Suppressor macrophage treated with lipopolysaccharide for 1 hour (primary cell): Measurements from ENCODE around the gene CFAP210.

ENCODE experiments used
- DNase-seq, 3 donors: peaks; one replicate each; pipeline ENCODE4 v3.0.0-alpha.2; 2020 to 2022

CFAP210 gene

DNA sequence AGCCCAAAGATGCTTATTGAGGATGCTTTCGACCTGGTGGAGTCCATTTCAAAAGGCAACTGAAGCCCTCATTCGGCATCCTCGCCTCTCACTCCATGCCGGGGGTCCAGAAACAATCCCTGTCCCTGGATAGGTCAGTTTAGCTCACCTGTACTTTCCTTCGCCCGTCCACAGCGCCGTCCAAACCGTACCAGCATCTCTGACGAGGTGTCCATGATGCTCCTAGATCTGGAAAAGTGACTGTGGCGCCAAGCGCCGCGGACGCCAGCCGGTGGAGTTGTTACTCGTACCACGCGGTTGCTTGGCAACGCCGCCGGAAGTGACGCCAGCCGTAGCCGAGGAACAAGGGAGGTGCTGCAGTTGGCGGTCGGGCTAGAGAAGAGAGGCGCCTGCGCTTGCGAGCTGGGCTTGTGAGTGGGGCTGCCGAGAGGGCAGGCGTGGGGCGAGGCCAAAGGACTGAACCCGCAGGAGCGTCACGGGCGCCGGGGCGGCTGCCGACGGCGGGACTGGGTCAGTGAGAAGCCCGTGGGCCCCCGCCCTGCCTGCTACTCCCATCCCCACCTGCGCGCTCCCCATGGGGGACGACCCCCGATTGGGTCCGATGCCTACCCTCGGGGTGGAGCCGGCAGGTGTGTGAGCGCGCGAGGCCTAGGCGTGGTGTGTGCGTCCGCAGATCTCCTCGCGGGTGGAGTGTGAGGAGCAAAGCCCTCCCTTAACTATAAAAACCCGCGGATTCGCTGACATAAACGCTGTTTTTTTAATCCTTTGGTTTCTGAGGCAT, at the start of gene CFAP210, which contains the start of gene PHOSPHO2:
Gene CFAP210, minus strand, starts transcription at position 293 of the 781 bp plus-strand sequence. Its CDS starts 78 bp downstream, at position 215.
Gene PHOSPHO2, plus strand, starts transcription at position 357 of the 781 bp plus-strand sequence. CDS start 6,503 bp downstream, outside the sequence.
- peak; percentile 98 to 99 (median 98) for DNase-seq

GRCh38 chr2:169743549-169743948, 49.3 kb upstream of the CFAP210 start:
- no peak for DNase-seq

DNA sequence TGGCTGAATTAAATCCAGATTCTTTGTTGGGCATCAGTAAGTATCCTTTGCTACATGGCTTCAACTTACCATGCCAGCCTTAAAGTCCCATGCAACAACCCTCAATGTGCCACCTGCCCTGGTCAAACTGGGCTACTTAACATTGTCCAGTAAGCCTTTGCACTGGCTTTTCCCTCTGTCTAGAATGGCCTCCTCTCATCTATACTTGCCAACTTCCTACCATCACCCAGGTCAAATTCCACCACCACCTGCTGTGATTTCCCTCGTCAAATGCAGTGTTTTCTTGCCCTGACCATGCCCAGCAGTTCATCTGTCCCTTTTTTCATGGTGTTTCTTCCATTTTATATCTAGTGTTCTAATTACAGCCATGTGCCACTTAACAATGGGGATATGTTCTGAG, 45.1 kb upstream of the CFAP210 start:
- no peak for DNase-seq

- no peak for DNase-seq
These were observed 44.5 kb upstream of the CFAP210 start for GRCh38 chr2:169738566-169739229.

DNA sequence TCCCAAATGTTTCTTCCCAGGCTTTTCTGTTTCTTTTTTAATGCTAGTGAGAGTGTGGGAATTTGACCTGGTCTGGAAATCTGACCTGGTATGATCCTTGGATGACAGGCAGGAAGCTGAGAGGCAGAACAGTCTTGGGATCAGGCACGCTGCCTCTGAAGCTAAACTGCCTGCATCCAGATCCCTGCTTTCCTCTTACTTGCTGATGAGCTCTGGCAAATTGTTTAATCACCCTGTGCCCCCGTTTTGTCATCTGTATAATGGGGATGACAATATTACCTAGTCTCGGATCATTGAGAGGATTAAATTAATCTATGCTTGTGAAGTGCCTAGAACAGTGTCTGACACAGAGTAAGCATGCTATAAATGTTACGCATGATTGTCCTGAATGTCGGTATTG, 42.7 kb upstream of the CFAP210 start:
- no peak for DNase-seq

GRCh38 chr2:169735623-169736022, 41.4 kb upstream of the CFAP210 start:
- DNase-seq = no peak

GRCh38 chr2:169734169-169734847, 40.1 kb upstream of the CFAP210 start:
- peak; percentile 19 to 57 (median 27) for DNase-seq

GRCh38 chr2:169732583-169733358, 38.6 kb upstream of the CFAP210 start:
- DNase-seq = no peak

GRCh38 chr2:169732075-169732474, 37.9 kb upstream of the CFAP210 start:
- DNase-seq = no peak

DNA sequence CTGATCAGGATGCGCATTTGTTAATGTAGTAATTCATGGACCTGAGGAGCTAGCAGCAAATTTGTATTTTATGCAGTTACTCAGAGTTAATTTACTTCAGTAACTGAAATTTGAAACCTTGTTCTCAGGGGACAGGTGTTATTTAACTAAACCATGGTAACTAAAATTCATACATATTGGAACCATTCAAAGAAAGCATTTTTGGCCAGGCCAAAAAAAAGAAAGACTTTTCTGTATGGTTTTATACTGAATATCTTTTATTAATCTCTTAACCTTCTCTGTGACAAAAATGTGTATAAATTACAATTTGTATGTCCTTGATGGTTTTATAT, 35.0 kb upstream of the CFAP210 start:
- no peak for DNase-seq

- DNase-seq = no peak
These were observed 32.9 kb upstream of the CFAP210 start for GRCh38 chr2:169727065-169727464.

DNA sequence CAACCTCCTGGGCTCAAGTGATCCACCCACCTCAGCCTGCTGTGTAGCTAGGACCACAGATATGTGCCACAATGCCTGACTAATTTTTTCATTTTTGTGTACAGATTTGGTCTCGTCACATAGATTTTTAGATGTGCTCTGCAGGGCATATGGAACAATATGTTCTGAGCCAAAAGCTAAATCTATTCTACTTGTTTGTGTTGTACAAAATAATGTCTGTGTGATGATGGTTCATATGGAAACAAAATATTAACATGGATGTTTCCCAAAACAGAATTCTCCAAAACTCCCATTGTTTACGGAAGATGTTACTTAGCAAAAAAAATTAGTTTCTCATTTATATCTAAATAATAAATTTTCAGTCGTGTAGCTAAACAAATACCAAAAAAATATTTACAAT, 26.8 kb upstream of the CFAP210 start:
- DNase-seq = no peak

DNA sequence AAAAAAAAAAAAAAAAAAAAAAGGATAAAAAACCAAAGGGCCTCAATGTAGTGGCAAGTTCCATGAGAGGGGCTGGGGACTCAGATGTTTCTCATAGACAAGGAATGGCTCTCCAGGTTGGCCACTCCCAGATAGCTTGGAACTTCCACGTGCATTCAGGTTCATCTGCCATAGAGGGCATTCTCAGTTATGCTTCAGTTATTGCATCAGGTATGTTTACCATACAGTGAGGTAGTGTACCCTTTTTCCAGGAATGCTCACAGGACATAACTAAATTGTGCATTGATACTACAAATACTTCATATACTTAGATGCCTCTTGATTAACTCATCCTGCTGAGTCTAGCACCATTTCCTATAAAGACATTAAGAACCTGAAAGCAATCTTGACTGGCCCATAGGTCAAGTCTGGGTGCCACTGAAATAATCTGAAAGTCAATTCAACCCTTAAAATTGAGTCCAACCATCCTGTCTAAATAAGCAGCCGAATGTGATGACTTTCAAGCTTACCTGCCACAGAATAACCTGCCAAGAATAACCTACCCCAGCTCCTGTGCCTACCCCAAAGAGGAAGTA, 24.8 kb upstream of the CFAP210 start:
- no peak for DNase-seq

DNA sequence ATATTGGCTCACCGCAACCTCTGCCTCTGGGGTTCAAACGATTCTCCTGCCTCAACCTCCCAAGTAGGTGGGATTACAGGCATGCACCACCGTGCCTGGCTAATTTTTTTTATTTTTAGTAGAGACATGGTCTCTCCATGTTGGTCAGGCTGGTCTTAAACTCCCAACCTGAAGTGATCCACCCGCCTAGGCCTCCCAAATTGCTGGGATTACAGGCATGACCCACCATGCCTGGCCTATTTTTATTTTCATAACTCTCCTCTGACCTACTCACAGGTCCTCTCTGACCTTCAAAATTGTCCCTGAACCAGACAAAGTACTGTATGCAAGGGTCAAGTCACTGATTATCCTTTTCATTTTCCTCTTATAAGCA, 23.5 kb upstream of the CFAP210 start:
- DNase-seq = no peak

DNA sequence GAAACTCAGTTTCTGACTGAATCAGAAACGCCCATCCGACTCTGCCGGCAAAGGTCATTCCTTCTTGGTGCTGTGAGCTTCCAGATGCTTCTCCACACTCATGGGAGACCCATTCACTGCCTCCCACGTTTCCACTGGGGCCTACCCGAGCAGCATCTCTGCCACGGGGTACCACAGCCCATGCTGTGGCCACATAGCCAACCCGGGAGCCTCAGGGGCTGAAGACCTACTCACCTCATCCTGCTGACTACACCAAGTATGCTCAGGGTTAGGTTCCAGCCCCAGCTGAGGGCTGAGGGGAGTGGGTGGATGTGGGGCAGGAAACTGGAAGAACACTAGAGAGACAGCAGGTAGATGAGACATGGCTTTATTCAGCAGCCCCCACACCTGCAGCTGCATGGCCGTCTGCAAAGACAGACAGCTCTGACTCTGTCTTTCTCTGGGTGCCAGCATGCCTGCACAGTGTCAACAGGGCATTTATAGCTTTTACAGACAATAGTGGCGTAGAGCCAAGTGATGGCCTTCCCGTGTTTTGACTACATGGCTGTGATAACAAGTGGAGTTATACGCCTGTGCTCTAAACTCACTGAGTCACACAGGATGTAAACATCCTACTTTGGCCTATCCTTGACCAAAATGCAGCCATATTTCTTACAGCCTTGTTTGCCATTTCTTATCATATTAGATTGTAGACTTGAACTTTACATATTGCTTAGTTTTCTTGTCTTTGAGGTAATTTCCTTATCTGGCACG, 22.9 kb upstream of the CFAP210 start:
- DNase-seq = no peak

DNA sequence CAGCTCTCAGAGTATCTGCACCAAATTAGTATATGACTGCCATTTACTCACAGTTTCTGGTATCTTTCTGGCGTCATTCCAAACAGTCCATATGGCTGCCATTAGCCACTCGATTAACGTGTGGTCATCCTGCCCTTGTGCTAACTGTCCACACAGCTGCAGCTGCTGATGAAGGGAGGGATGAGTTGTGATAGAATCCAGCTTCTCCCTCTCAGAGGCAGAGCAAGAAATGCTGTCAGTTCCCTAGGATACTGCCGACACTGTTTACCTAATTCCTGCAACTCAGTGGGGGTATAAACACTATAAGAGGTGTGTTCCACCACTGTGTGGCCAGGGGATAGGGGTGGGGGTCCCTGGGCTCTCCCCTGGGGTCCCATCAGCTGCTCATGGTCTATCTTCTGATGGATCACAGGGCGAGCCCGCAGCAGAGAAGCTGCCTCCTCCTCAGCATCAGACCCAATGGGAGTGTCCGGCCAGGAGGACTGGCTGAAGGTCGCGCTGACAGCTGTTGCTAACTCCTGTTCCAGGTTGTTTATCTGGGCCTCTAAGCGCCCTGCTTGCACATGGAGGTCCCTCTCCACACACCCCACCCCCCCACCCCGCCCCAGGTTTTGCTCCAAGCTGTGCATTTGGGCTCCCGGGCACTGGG, 22.2 kb upstream of the CFAP210 start:
- DNase-seq = no peak

DNA sequence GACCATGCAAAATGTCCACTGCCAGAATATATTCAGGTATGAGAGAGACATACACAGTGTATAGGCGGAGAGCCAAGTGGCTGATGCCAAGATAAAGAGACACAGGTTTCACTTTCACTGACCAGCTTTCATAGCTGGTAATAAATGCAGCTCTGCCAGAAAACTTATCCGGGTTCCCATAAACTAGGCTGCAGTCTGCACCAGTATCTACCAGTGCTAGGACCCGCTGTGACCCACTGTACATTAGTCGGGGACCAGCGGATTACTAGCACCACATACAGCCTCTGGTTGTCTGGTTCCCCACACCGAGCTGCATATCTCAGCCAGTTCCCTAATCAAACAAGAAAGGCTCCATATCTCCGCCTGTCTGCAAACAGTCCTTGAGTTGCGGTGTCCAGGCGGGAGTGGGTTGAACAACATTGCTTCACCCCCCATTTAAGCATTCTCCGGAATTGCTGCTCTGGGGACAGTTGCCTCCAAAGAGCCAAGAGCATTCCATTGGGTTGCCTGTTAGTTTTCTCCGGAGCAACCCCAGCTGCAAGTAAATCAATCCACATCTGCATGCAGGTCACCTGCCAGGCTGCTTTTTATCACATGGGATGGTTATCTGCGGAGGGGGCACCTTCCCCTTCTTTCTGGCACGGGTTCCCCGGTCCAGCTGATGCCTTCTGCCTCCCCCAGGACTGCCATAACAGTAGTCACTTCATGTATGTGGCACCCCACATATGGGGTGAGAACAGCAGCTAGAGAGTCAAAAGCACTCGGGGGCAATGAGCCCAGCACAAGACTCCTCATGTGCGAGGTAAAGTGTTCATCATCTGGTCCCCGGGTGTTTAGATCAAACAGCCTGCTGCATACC, 21.4 kb upstream of the CFAP210 start:
- DNase-seq = no peak

DNA sequence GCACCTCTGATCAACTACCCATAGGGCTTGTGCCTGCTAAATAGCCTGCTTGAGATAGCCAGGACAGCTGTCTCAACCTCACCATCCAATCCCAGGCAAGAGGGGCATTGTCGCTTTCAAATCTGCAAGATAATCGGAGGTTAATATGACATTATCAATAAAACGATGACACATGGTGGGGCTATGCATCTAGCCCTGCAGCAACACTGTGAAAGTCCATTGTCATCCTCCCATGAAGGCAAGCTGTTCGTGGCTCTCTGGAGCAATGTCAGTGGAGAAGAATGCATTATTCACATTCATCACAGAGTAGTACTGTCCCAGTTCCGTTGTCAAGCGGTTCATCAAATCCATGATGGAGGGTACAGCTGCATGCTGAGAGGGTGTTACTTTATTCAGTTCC, 20.5 kb upstream of the CFAP210 start:
- no peak for DNase-seq

GRCh38 chr2:169713331-169713730, 19.1 kb upstream of the CFAP210 start:
- DNase-seq = no peak

GRCh38 chr2:169712791-169713227, 18.6 kb upstream of the CFAP210 start:
- no peak for DNase-seq
